Mammary epithelial cell (primary cell): Measurements from ENCODE around the gene GRXCR2.

Experiments
- EZH2 ChIP-seq: IDR thresholded peaks from 2 replicates; pipeline ENCODE4 v1.6.1; 2012; ENCODE audit warnings: low read length, inconsistent platforms, borderline replicate concordance
- TF ChIP-seq, protein P1 (sequence below), 2 donors: IDR thresholded peaks in 1 of 2; conservative IDR thresholded peaks in 1 of 2; 2 replicates each; pipeline ENCODE4 v1.5.1; 2011 to 2012; ENCODE audit warnings: inconsistent platforms in 2 of 2, low read length in 2 of 2, mild to moderate bottlenecking in 2 of 2, control low read depth in 1 of 2, low read depth in 1 of 2; ENCODE audit not compliant: insufficient read depth in 1 of 2; ENCODE audit errors: extremely low read depth in 1 of 2

DNA sequence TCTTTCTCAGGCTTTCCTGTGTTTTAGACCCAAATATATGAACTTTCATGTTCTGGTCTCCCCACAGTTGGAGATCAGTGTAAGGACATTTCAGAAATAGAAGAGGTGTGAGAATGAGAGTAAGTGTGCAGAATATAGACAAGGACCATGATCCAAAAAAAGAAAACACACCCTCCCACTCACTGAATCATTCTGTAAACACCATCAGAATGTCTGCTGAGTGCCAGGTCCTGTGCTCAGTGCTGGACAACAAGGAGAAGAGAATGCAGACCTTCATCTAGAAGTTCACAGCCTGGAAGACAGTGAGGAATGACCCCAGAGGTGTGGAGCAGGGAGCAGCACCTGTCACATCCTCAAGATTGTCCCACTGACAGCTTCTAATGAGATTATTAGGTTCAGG lies 44.5 kb upstream of the GRXCR2 start:
- TF ChIP-seq, protein P1, sequence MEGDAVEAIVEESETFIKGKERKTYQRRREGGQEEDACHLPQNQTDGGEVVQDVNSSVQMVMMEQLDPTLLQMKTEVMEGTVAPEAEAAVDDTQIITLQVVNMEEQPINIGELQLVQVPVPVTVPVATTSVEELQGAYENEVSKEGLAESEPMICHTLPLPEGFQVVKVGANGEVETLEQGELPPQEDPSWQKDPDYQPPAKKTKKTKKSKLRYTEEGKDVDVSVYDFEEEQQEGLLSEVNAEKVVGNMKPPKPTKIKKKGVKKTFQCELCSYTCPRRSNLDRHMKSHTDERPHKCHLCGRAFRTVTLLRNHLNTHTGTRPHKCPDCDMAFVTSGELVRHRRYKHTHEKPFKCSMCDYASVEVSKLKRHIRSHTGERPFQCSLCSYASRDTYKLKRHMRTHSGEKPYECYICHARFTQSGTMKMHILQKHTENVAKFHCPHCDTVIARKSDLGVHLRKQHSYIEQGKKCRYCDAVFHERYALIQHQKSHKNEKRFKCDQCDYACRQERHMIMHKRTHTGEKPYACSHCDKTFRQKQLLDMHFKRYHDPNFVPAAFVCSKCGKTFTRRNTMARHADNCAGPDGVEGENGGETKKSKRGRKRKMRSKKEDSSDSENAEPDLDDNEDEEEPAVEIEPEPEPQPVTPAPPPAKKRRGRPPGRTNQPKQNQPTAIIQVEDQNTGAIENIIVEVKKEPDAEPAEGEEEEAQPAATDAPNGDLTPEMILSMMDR (conservative IDR thresholded peaks at IDR 0.05 in 1 of 2, IDR thresholded peaks at IDR 0.05 in 1 of 2; ENCODE audit: extremely low read depth in 1 of 2, insufficient read depth in 1 of 2, low read depth in 1 of 2, low read length in 2 of 2): no peak
- no peak for TF ChIP-seq EZH2
